Brain microvascular endothelial cell (primary cell): ENCODE measurements around the gene ZNF574.

Source experiments
- DNase-seq: peaks from one replicate; pipeline ENCODE4 v3.0.0-alpha.2; 2020
- H3K27ac ChIP-seq: fragments of 250-450 bp; sonication (Bioruptor Pico); 2 replicates; pipeline ENCODE4 v1.5.1; 2020; ENCODE audit warnings: mild to moderate bottlenecking, moderate library complexity
- H3K27me3 ChIP-seq: fragments of 250-450 bp; sonication (Bioruptor Pico); replicated peaks from 2 replicates; pipeline ENCODE4 v1.5.1; 2020; ENCODE audit warnings: mild to moderate bottlenecking
- H3K36me3 ChIP-seq: fragments of 250-450 bp; sonication (Bioruptor Pico); replicated peaks from 2 replicates; pipeline ENCODE4 v1.5.1; 2020; ENCODE audit warnings: mild to moderate bottlenecking
- H3K4me3 ChIP-seq: 2 replicates; pipeline ENCODE4 v1.5.1; 2011; ENCODE audit warnings: low read depth, mild to moderate bottlenecking, control low read depth, low read length, moderate library complexity
- CTCF ChIP-seq: IDR thresholded peaks from 2 replicates; pipeline ENCODE4 v1.5.1; 2011; ENCODE audit warnings: low read depth, mild to moderate bottlenecking, moderate library complexity, low read length, control low read depth, inconsistent platforms; ENCODE audit errors: missing control alignments
- in situ Hi-C: cut with HindIII; loops from 2 replicates; pipeline ENCODE4 v1.10.0; 2017; ENCODE audit warnings: low sequenced_read_pairs, low pct_ligation_motif_present

The ZNF574 gene

GRCh38 chr19:42088471-42089190, 12.7 kb downstream of the ZNF574 start:
- Histone ChIP-seq H3K36me3 (no peaks in the 10 kb centered on the region), H3K4me3 (peak overlapping the region; percentile 26), H3K27me3 (no peaks in the 10 kb centered on the region), H3K27ac (peak overlapping the region; percentile 56)
- in situ Hi-C loops = no loop called here
- DNase-seq = peak; percentile 50
- no peak for TF ChIP-seq CTCF

- in situ Hi-C loops = no loop called here
- DNase-seq = no peak
- no peak for TF ChIP-seq CTCF
- Histone ChIP-seq H3K27me3 (no peaks in the 10 kb centered on the region), H3K36me3 (no peaks in the 10 kb centered on the region), H3K27ac (peak overlapping the region; percentile 56), H3K4me3 (no peak overlapping the region)
These were observed 13.3 kb downstream of the ZNF574 start for GRCh38 chr19:42089191-42089750.

- TF ChIP-seq CTCF = no peak
- Histone ChIP-seq H3K27me3 (no peaks in the 10 kb centered on the region), H3K4me3 (no peak overlapping the region), H3K36me3 (peaks cover under 1% of the 10 kb centered on the region), H3K27ac (no peak overlapping the region)
- no peak for DNase-seq
- in situ Hi-C loops = no loop called here
These were observed 13.8 kb downstream of the ZNF574 start for GRCh38 chr19:42089772-42090171.

- H3K27ac ChIP-seq = no peak overlapping the region
- H3K4me3 ChIP-seq = no peak overlapping the region
- in situ Hi-C loops = no loop called here
- no peak for DNase-seq
- H3K36me3 ChIP-seq = peaks cover 4% of the 10 kb centered on the region
- no peaks in the 10 kb centered on the region for H3K27me3 ChIP-seq
- no peak for TF ChIP-seq CTCF
These were observed 14.7 kb downstream of the ZNF574 start for GRCh38 chr19:42090672-42091071.

GRCh38 chr19:42091300-42091699, 15.3 kb downstream of the ZNF574 start:
- no peak overlapping the region for H3K4me3 ChIP-seq
- no peak for DNase-seq
- H3K27me3 ChIP-seq = no peaks in the 10 kb centered on the region
- H3K36me3 ChIP-seq = peaks cover 4% of the 10 kb centered on the region
- H3K27ac ChIP-seq = no peak overlapping the region
- TF ChIP-seq CTCF = no peak
- in situ Hi-C loops = no loop called here
